GM12878 (cell line): ENCODE measurements around the gene USH1C. TPM values are rescaled to one million over a fixed set of nuclear protein-coding genes. Genes with fewer than 3 reads are reported as not detected.

Experiments used
- ATAC-seq: fragments of 200-7000 bp; cut with Tn5 transposase; 3 replicates; pipeline ENCODE4 v1.9.1; 2020; ENCODE audit warnings: mild to moderate bottlenecking, moderate library complexity
- BruUV-seq: library from RNA; stranded (reverse); fragments of 400-500 nt; replicated peaks from 2 replicates; lab custom pipeline; 2021; lab: Mats Ljungman, UMichigan
- CTCF ChIA-PET: fragments of 300-600 bp; sonication (Branson Sonifier 250); formaldehyde crosslinking; extraction: SDS; loops from one replicate; lab custom pipeline; 2021; ENCODE audit warnings: inconsistent platforms; lab: Yijun Ruan, JAX
- POLR2A ChIA-PET: fragments of 350-600 bp; formaldehyde crosslinking; extraction: SDS; loops from one replicate; lab custom pipeline; 2021; ENCODE audit warnings: inconsistent platforms; lab: Charles Lee
- RAD21 ChIA-PET: fragments of 300-600 bp; sonication (Branson Sonifier 250); formaldehyde crosslinking; loops from one replicate; lab custom pipeline; 2023; ENCODE audit warnings: antibody characterized with exemption; ENCODE audit not compliant: unreplicated experiment; lab: Charles Lee
- SMC1A ChIA-PET: fragments of 300-600 bp; sonication (Branson Sonifier 250); formaldehyde crosslinking; loops from one replicate; lab custom pipeline; 2023; ENCODE audit not compliant: unreplicated experiment, uncharacterized antibody; lab: Charles Lee
- DNase-seq: peaks from one replicate; pipeline ENCODE4 v3.0.0-alpha.2; 2011; ENCODE audit warnings: low read depth, low spot score
- FAIRE-seq: peaks from 3 replicates; lab custom pipeline; 2011; peaks lifted over from hg19 to GRCh38; lab: Jason Lieb, UNC
- H2AFZ ChIP-seq: 2 replicates; pipeline ENCODE4 v1.6.0; 2011; ENCODE audit warnings: low read depth, low read length, control low read depth; ENCODE audit not compliant: control insufficient read depth
- H3K27ac ChIP-seq: 2 replicates; pipeline ENCODE4 v1.5.1; 2011; ENCODE audit warnings: control low read depth; ENCODE audit not compliant: control insufficient read depth, insufficient read depth
- H3K27me3 ChIP-seq, 2 experiments: replicated peaks in 1 of 2; 2 replicates each; pipeline versions ENCODE4 v1.6.0 to v1.6.1; 2011; ENCODE audit warnings: low read length in 1 of 2; ENCODE audit not compliant: control insufficient read depth in 2 of 2, insufficient read depth in 2 of 2
- H3K36me3 ChIP-seq, 2 experiments: 2 replicates each; pipeline ENCODE4 v1.5.1; 2011; ENCODE audit warnings: low read length in 1 of 2; ENCODE audit not compliant: control insufficient read depth in 2 of 2, insufficient read depth in 2 of 2
- H3K4me1 ChIP-seq: 2 replicates; pipeline ENCODE4 v1.6.1; 2011; ENCODE audit warnings: mild to moderate bottlenecking, low read length, moderate library complexity, mixed read lengths; ENCODE audit not compliant: control insufficient read depth, insufficient read depth
- H3K4me2 ChIP-seq: 2 replicates; pipeline ENCODE4 v1.6.0; 2011; ENCODE audit warnings: control low read depth; ENCODE audit not compliant: control insufficient read depth, insufficient read depth
- H3K4me3 ChIP-seq: fragments of 200-600 bp; sonication (generic); 2 replicates; pipeline ENCODE4 v1.5.1; 2016
- H3K79me2 ChIP-seq: 2 replicates; pipeline ENCODE4 v1.6.0; 2011; ENCODE audit warnings: low read length; ENCODE audit not compliant: control insufficient read depth, insufficient read depth
- H3K9ac ChIP-seq: 2 replicates; pipeline ENCODE4 v1.8.0; 2011; ENCODE audit warnings: low read length, control low read depth, mixed read lengths; ENCODE audit not compliant: control insufficient read depth, insufficient read depth
- H3K9me3 ChIP-seq: replicated peaks from 3 replicates; pipeline ENCODE4 v1.5.1; 2011; ENCODE audit warnings: mild to moderate bottlenecking, low read length; ENCODE audit not compliant: control insufficient read depth, insufficient read depth
- H4K20me1 ChIP-seq: 2 replicates; pipeline ENCODE4 v1.6.0; 2011; ENCODE audit not compliant: control insufficient read depth, insufficient read depth
- FOXK2 ChIP-seq: fragments of 450-650 bp; IDR thresholded peaks from 2 replicates; pipeline ENCODE4 v1.6.1; 2017; ENCODE audit warnings: mild to moderate bottlenecking, moderate library complexity
- KLF5 ChIP-seq: fragments of 450-650 bp; IDR thresholded peaks from 2 replicates; pipeline ENCODE4 v1.6.1; 2014; ENCODE audit warnings: mild to moderate bottlenecking; ENCODE audit not compliant: partially characterized antibody
- NBN ChIP-seq: fragments of 450-650 bp; IDR thresholded peaks from 2 replicates; pipeline ENCODE4 v1.6.1; 2016
- NFYB ChIP-seq: IDR thresholded peaks from 2 replicates; pipeline ENCODE4 v1.6.1; 2011; ENCODE audit warnings: low read depth, mild to moderate bottlenecking, low read length, improper control_type of control experiment, moderate library complexity; ENCODE audit not compliant: insufficient read depth
- RB1 ChIP-seq: fragments of 450-650 bp; formaldehyde crosslinking; IDR thresholded peaks from 2 replicates; pipeline ENCODE4 v1.6.1; 2017; ENCODE audit warnings: mild to moderate bottlenecking, borderline replicate concordance
- STAT1 ChIP-seq: fragments of 450-650 bp; conservative IDR thresholded peaks from 2 replicates; pipeline ENCODE4 v1.6.1; 2014; ENCODE audit warnings: antibody characterized with exemption, mild to moderate bottlenecking
- TCF3 ChIP-seq: IDR thresholded peaks from 2 replicates; pipeline ENCODE4 v1.6.1; 2012; ENCODE audit warnings: low read depth, mild to moderate bottlenecking, low read length, borderline replicate concordance; ENCODE audit not compliant: insufficient read depth
- YY1 ChIP-seq: IDR thresholded peaks from 2 replicates; pipeline ENCODE4 v1.6.1; 2011; ENCODE audit warnings: low read depth, mild to moderate bottlenecking, low read length
- WGBS: methylation state at CpG from one replicate; pipeline ENCODE4 v1.1.6; 2016; ENCODE audit warnings: low lambda C conversion rate; ENCODE audit not compliant: insufficient replicate concordance, insufficient coverage; ENCODE audit errors: missing lambda C conversion rate; 5-methylcytosine and 5-hydroxymethylcytosine counted together
- in situ Hi-C: fragments of 300-500 bp; cut with MboI; formaldehyde crosslinking; loops from 9 replicates; pipeline ENCODE4 v1.14.3; 2018; ENCODE audit warnings: mixed read lengths
- intact Hi-C: fragments of 100-400 bp; cut with micrococcal nuclease; formaldehyde crosslinking; loops from one replicate; pipeline ENCODE4 v1.14.2; 2022; ENCODE audit not compliant: unreplicated experiment
- polyA plus RNA-seq, 11 experiments: library from polyadenylated mRNA; depleted of rRNA in 4 of 11; unstranded in 6 of 11; stranded (reverse) in 5 of 11; fragments of >200 nt; fragmentation: Nextera tagmentation in 4 of 11; fragmentation: Illumina TruSeq in 1 of 11; extraction: Ambion mirVana in 4 of 11; extraction: Trizol in 1 of 11; gene quantifications; 1 replicate in 1 of 11; 2 replicates in 10 of 11; pipeline versions ENCODE4 v1.2.1 to v1.2.3, GENCODE V29; 2011 to 2016; ENCODE audit warnings: inconsistent platforms in 2 of 11, missing spikeins in 2 of 11, low read depth in 1 of 11
- total RNA-seq, 4 experiments: library from RNA; depleted of rRNA in 3 of 4; stranded (reverse); fragments of >200 nt in 3 of 4; fragmentation: Illumina TruSeq in 1 of 4; extraction: Trizol in 1 of 4; gene quantifications; 2 replicates each; pipeline versions ENCODE4 v1.2.1 to v1.2.3, GENCODE V29; 2013 to 2021

The USH1C gene
- total and polyA plus RNA-seq, 10 of the 15 experiments (the other 5 are each of a cell fraction or from before 2014, with no cell fraction given): not detected

- H3K27ac ChIP-seq: no peak overlapping the region
- CTCF ChIA-PET: no interaction called here
- H3K79me2 ChIP-seq: no peaks in the 10 kb centered on the region
- DNase-seq (no peak), FAIRE-seq (no peak), ATAC-seq (no peak)
- H3K4me2 ChIP-seq: no peak overlapping the region
- H3K9ac ChIP-seq: no peak overlapping the region
- no peak overlapping the region for H3K4me3 ChIP-seq
- peaks cover 0 to 3% of the 10 kb centered on the region in 2 experiments; a peak in 3 of 4 replicates for H3K27me3 ChIP-seq
- RAD21 ChIA-PET: no interaction called here
- H4K20me1 ChIP-seq: no peaks in the 10 kb centered on the region
- H3K9me3 ChIP-seq: no peaks in the 10 kb centered on the region
- SMC1A ChIA-PET: no interaction called here
- BruUV-seq: no TSS peak
- H3K4me1 ChIP-seq: no peaks in the 10 kb centered on the region
- 30% methylated on average over 8 of the region's 8 CpGs for WGBS
- POLR2A ChIA-PET: no interaction called here
- H2AFZ ChIP-seq: no peak overlapping the region
- in situ Hi-C loops: no loop called here
- intact Hi-C loops: no loop called here
- no peaks in the 10 kb centered on the region for H3K36me3 ChIP-seq
- TF ChIP-seq RB1 (no peak), NBN (no peak), YY1 (no peak), TCF3 (no peak), FOXK2 (no peak), NFYB (no peak), KLF5 (no peak)
These were observed 7.0 kb downstream of the USH1C start for GRCh38 chr11:17537261-17537660.

GRCh38 chr11:17535488-17535887, 8.7 kb downstream of the USH1C start:
- FAIRE-seq: no peak
- no peak overlapping the region for H3K27ac ChIP-seq
- H3K36me3 ChIP-seq: no peaks in the 10 kb centered on the region
- no peaks in the 10 kb centered on the region for H3K79me2 ChIP-seq
- WGBS: 29% methylated on average over 3 of the region's 3 CpGs
- no peak for DNase-seq
- no peaks in the 10 kb centered on the region for H4K20me1 ChIP-seq
- ChIA-PET POLR2A (no interaction called here), SMC1A (no interaction called here), CTCF (interaction anchor here (0.6 kb wide), 1 partner anchor 9 kb away, joined by 3 read pairs; no protein-coding TSS in a partner anchor), RAD21 (no interaction called here)
- H3K9ac ChIP-seq: no peak overlapping the region
- in situ Hi-C loops: no loop called here
- no peaks in the 10 kb centered on the region for H3K4me1 ChIP-seq
- H3K4me2 ChIP-seq: no peak overlapping the region
- H3K9me3 ChIP-seq: no peaks in the 10 kb centered on the region
- TF ChIP-seq STAT1: no peak
- no peak for TF ChIP-seq YY1
- no TSS peak for BruUV-seq
- no peak for ATAC-seq
- no peak overlapping the region for H2AFZ ChIP-seq
- H3K27me3 ChIP-seq: peaks cover 0 to 4% of the 10 kb centered on the region in 2 experiments; a peak in 2 of 4 replicates
- intact Hi-C loops: no loop called here
- H3K4me3 ChIP-seq: no peak overlapping the region
